HL-60 (cell line): ENCODE data around the gene MAP4K4.

Experiments
- DNase-seq, 2 experiments: peaks; one replicate each; pipeline ENCODE4 v3.0.0-alpha.2; 2010 to 2020; ENCODE audit warnings: low read depth in 1 of 2, low spot score in 1 of 2
- H3K27ac ChIP-seq: fragments of 250-450 bp; sonication (Bioruptor Pico); replicated peaks from 2 replicates; pipeline ENCODE4 v1.5.1; 2020; ENCODE audit warnings: mild to moderate bottlenecking, moderate library complexity
- H3K27me3 ChIP-seq: fragments of 250-450 bp; sonication (Bioruptor Pico); 2 replicates; pipeline ENCODE4 v1.5.1; 2021; ENCODE audit warnings: mild to moderate bottlenecking, moderate library complexity; ENCODE audit not compliant: insufficient read depth, poor library complexity, severe bottlenecking
- H3K4me3 ChIP-seq: replicated peaks from 2 replicates; pipeline ENCODE4 v1.5.1; 2011; ENCODE audit warnings: mild to moderate bottlenecking, control low read depth, low read length; ENCODE audit not compliant: insufficient read depth
- CTCF ChIP-seq: IDR thresholded peaks from one replicate; pipeline ENCODE4 v1.5.1; 2011; ENCODE audit warnings: low read length, control low read depth, inconsistent platforms; ENCODE audit not compliant: insufficient read depth
- GABPA ChIP-seq: IDR thresholded peaks from 2 replicates; pipeline ENCODE4 v1.6.1; 2012; ENCODE audit warnings: low read depth
- POLR2AphosphoS5 ChIP-seq: IDR thresholded peaks from 2 replicates; pipeline ENCODE4 v1.6.1; 2012; ENCODE audit warnings: low read depth
- REST ChIP-seq: IDR thresholded peaks from 2 replicates; pipeline ENCODE4 v1.6.1; 2012; ENCODE audit warnings: low read depth; ENCODE audit not compliant: insufficient replicate concordance
- SPI1 ChIP-seq: IDR thresholded peaks from 2 replicates; pipeline ENCODE4 v1.6.1; 2012; ENCODE audit warnings: low read depth, mild to moderate bottlenecking, borderline replicate concordance

MAP4K4 gene

GRCh38 chr2:101732199-101732598 is 34.7 kb downstream of the MAP4K4 start:
- no peak overlapping the region for H3K27ac ChIP-seq

GRCh38 chr2:101732773-101733256 is 35.3 kb downstream of the MAP4K4 start:
- no peak overlapping the region for H3K27ac ChIP-seq
- no peaks in the 10 kb centered on the region for H3K27me3 ChIP-seq
- H3K4me3 ChIP-seq = no peak overlapping the region
- DNase-seq = no peak
- no peak for TF ChIP-seq POLR2AphosphoS5

More at GRCh38 chr2:101732199-101732598, 34.7 kb downstream of the MAP4K4 start:
- DNase-seq = no peak
- Histone ChIP-seq H3K4me3 (no peak overlapping the region), H3K27me3 (no peaks in the 10 kb centered on the region)
- TF ChIP-seq REST (no peak), CTCF (no peak), POLR2AphosphoS5 (no peak), SPI1 (no peak), GABPA (no peak)

- no peak overlapping the region for H3K27ac ChIP-seq
- TF ChIP-seq SPI1 (no peak), POLR2AphosphoS5 (no peak), GABPA (no peak), REST (no peak), CTCF (no peak)
- no peak overlapping the region for H3K4me3 ChIP-seq
- H3K27me3 ChIP-seq = no peaks in the 10 kb centered on the region
- no peak for DNase-seq
Measured at GRCh38 chr2:101733257-101733993, 35.9 kb downstream of the MAP4K4 start.

- TF ChIP-seq POLR2AphosphoS5 (no peak), GABPA (no peak), SPI1 (no peak), CTCF (no peak), REST (no peak)
- no peak for DNase-seq
- no peak overlapping the region for H3K27ac ChIP-seq
- no peaks in the 10 kb centered on the region for H3K27me3 ChIP-seq
- H3K4me3 ChIP-seq = no peak overlapping the region
Measured at GRCh38 chr2:101734505-101735165, 37.1 kb downstream of the MAP4K4 start.
